K562 (cell line): ENCODE data around the gene FANCD2. TPM values are rescaled to one million over a fixed set of nuclear protein-coding genes. Genes with fewer than 3 reads are reported as not detected.

Experiments
- ARID3B ChIP-seq: fragments of 250-450 bp; sonication (Bioruptor Pico); IDR thresholded peaks from 2 replicates; pipeline ENCODE4 v1.4.0; 2020; ENCODE audit warnings: borderline replicate concordance
- LCOR ChIP-seq: sonication (generic); formaldehyde crosslinking; IDR thresholded peaks from 2 replicates; pipeline ENCODE4 v1.8.0; 2022; ENCODE audit warnings: mild to moderate bottlenecking, missing genetic modification reagents
- NCOA1 ChIP-seq: fragments of 450-650 bp; IDR thresholded peaks from 2 replicates; pipeline ENCODE4 v1.6.1; 2016; ENCODE audit warnings: low read depth
- POLR2A ChIP-seq: fragments of 450-650 bp; conservative IDR thresholded peaks from 2 replicates; pipeline ENCODE4 v1.6.1; 2016
- SIRT6 ChIP-seq: IDR thresholded peaks from one replicate; pipeline ENCODE4 v1.6.1; 2012; ENCODE audit warnings: low read depth, mild to moderate bottlenecking, control low read depth, inconsistent platforms, low read length, moderate library complexity
- ZKSCAN8 ChIP-seq: fragments of 200-800 bp; sonication (Bioruptor generic); IDR thresholded peaks from 2 replicates; pipeline ENCODE4 v1.6.1; 2016; ENCODE audit warnings: missing genetic modification characterization, missing compliant biosample characterization
- ZNF197 ChIP-seq: fragments of 200-800 bp; sonication (Bioruptor generic); IDR thresholded peaks from 2 replicates; pipeline ENCODE4 v1.6.1; 2016; ENCODE audit warnings: low read depth, missing genetic modification characterization, missing compliant biosample characterization
- ZNF253 ChIP-seq: fragments of 250-450 bp; sonication (Bioruptor Pico); conservative IDR thresholded peaks from 2 replicates; pipeline ENCODE4 v1.6.1; 2021; ENCODE audit warnings: mild to moderate bottlenecking
- ZNF589 ChIP-seq: fragments of 200-800 bp; sonication (Bioruptor generic); IDR thresholded peaks from 2 replicates; pipeline ENCODE4 v1.6.1; 2016; ENCODE audit warnings: low read depth, missing genetic modification characterization, missing compliant biosample characterization
- polyA plus RNA-seq, 8 experiments: library from polyadenylated mRNA; depleted of rRNA in 4 of 8; stranded (reverse) in 5 of 8; unstranded in 3 of 8; fragments of >200 nt; fragmentation: Nextera tagmentation in 2 of 8; fragmentation: Illumina TruSeq in 1 of 8; extraction: Ambion mirVana in 2 of 8; extraction: Trizol in 1 of 8; gene quantifications; 2 replicates each; pipeline versions ENCODE4 v1.2.1 to v1.2.3, GENCODE V29; 2011 to 2014; ENCODE audit warnings: inconsistent platforms in 1 of 8, missing spikeins in 1 of 8
- total RNA-seq, 7 experiments: library from RNA; depleted of rRNA in 6 of 7; stranded (reverse); fragments of >200 nt in 6 of 7; fragmentation: Illumina TruSeq in 2 of 7; extraction: Trizol in 2 of 7; gene quantifications; 2 replicates each; pipeline versions ENCODE4 v1.2.1 to v1.2.3, GENCODE V29; 2011 to 2021; ENCODE audit warnings: low replicate concordance in 1 of 7
- TF ChIP-seq, protein P1 (sequence below): IDR thresholded peaks from 2 replicates; pipeline ENCODE4 v1.6.1; 2011; ENCODE audit not compliant: insufficient read length; ENCODE audit errors: extremely low read depth
- TF ChIP-seq, protein P2 (sequence below): sonication (generic); formaldehyde crosslinking; IDR thresholded peaks from 2 replicates; pipeline ENCODE4 v1.4.0; 2020; ENCODE audit warnings: mild to moderate bottlenecking, missing genetic modification reagents
- TF ChIP-seq, protein P3 (sequence below): fragments of 250-450 bp; sonication (Bioruptor Pico); IDR thresholded peaks from 2 replicates; pipeline ENCODE4 v1.8.0; 2021; ENCODE audit warnings: moderate library complexity, mild to moderate bottlenecking, inconsistent platforms
- TF ChIP-seq, protein P4 (sequence below): sonication (generic); formaldehyde crosslinking; IDR thresholded peaks from 2 replicates; pipeline ENCODE4 v1.9.0; 2022; ENCODE audit warnings: mild to moderate bottlenecking, missing genetic modification reagents

Gene FANCD2
- total and polyA plus RNA-seq, 9 of the 15 experiments (the other 6 are each of a cell fraction or from before 2014, with no cell fraction given) = 59.4 to 137 (median 96.1) TPM

GRCh38 chr3:10115326-10116137 is 89.3 kb downstream of the FANCD2 start, which contains the start of gene BRK1 (continued):
- TF ChIP-seq ZNF253 (CRISPR knock-in tag) (no peak), NCOA1 (no peak; the same call in 1 of the 2 replicates), LCOR (CRISPR knock-in tag) (0 out of 2 replicates have a peak, but pooled peaks have one; percentile 41), POLR2A (peak; percentile 99), ZNF197 (no peak), SIRT6 (no peak), ZNF589 (CRISPR knock-in tag) (no peak), ARID3B (CRISPR knock-in tag) (no peak), ZKSCAN8 (CRISPR knock-in tag) (no peak)
- TF ChIP-seq, protein P1, sequence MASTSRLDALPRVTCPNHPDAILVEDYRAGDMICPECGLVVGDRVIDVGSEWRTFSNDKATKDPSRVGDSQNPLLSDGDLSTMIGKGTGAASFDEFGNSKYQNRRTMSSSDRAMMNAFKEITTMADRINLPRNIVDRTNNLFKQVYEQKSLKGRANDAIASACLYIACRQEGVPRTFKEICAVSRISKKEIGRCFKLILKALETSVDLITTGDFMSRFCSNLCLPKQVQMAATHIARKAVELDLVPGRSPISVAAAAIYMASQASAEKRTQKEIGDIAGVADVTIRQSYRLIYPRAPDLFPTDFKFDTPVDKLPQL = peak; percentile 34
- TF ChIP-seq, protein P2, sequence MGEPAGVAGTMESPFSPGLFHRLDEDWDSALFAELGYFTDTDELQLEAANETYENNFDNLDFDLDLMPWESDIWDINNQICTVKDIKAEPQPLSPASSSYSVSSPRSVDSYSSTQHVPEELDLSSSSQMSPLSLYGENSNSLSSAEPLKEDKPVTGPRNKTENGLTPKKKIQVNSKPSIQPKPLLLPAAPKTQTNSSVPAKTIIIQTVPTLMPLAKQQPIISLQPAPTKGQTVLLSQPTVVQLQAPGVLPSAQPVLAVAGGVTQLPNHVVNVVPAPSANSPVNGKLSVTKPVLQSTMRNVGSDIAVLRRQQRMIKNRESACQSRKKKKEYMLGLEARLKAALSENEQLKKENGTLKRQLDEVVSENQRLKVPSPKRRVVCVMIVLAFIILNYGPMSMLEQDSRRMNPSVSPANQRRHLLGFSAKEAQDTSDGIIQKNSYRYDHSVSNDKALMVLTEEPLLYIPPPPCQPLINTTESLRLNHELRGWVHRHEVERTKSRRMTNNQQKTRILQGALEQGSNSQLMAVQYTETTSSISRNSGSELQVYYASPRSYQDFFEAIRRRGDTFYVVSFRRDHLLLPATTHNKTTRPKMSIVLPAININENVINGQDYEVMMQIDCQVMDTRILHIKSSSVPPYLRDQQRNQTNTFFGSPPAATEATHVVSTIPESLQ (CRISPR knock-in tag) = peak; percentile 96
- TF ChIP-seq, protein P3, sequence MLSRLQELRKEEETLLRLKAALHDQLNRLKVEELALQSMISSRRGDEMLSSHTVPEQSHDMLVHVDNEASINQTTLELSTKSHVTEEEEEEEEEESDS (CRISPR knock-in tag) = no peak
- TF ChIP-seq, protein P4, sequence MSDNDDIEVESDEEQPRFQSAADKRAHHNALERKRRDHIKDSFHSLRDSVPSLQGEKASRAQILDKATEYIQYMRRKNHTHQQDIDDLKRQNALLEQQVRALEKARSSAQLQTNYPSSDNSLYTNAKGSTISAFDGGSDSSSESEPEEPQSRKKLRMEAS (CRISPR knock-in tag) = peak; percentile 90
